Endometrium (tissue), 2 donors: ENCODE results near the gene SLC5A11.
"Not testable (repeated sequence)": the region's sequence is repeated elsewhere in the genome, so short reads cannot be mapped to it uniquely, and the experiment has no call there.

Experiments
- FAIRE-seq: peaks from 2 replicates; lab custom pipeline; 2012; peaks lifted over from hg19 to GRCh38; lab: Jason Lieb, UNC
- donor health status: control.
- donor health status: control.

The SLC5A11 gene

GRCh38 chr16:24861461-24861860 lies 15.7 kb downstream of the SLC5A11 start:
- no peak for FAIRE-seq

DNA sequence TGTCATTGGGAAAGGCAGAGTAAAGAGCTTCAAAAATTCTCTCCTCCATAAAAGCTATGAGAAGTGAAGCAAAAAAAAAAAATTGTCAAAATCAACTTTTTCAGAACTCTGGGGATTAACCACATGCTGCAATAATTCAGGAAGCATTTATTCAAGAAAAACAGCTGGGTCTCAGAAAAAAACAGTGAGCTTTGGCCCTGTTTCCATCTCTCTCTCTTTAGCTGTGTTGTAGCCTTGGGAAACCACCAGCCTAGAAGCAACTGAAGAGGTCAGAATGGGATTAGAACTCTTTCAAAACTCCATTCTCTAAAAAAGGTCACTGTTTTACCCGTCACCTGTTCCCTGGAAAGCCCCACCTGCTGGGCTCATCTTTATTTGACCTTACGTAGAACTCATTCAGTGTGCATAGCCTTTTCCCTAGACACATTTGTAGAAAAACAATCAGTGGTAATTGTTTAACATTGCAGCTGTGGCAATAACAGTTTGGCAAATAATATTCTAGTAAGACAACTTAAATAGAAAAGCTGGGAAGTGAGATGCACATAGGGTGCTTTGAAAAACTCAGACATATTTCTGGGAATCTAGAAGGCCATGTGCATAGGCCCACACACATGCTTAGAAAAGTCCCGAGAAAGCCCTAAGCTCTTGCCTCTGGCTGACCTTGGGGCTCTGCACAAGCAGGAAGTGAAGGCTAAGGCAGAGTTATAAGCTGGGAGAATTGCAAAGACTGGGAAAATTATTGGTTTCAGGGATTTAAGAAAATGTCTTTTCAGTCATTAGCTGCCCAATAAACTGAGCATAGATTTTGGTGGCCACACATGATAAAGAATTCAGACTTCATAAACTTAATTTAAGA lies 18.0 kb downstream of the SLC5A11 start:
- no peak for FAIRE-seq

GRCh38 chr16:24869033-24869432 lies 23.3 kb downstream of the SLC5A11 start:
- no peak for FAIRE-seq

DNA sequence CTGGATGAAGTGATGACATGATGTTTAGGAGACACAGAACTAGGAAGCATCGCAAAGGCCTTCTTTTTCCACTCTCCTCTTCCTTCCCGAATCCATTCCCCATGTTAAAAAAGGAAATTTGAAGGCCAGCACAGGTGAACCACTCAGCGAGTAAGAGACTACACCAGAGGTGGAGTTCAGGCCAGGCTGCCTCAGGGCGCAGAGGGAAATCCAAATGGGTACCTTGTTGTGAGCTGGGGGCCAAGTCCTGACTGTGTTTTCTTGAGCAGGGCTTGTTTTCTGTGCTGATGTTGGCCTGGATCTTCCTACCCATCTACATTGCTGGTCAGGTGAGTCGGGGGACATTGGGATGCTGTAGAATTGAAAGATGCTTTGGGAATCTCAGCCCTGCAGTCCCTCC lies 26.1 kb downstream of the SLC5A11 start:
- no peak for FAIRE-seq

- no peak for FAIRE-seq
Measured at GRCh38 chr16:24873028-24873427, 27.3 kb downstream of the SLC5A11 start.

DNA sequence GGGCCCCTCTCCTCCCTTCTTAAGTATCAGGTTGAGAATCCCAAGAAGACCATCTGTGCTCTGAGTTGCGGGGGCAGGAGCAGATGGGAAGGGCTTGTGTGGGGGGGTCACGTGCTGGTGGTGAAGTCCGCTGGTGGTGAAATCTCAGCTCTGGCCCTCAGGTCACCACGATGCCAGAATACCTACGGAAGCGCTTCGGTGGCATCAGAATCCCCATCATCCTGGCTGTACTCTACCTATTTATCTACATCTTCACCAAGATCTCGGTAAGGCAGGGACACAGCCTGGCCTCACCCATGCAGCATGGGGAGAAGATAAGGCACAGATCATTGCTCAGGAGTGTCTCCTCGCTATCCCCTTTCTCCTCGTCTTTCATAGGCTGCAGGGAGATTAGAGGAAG lies 29.7 kb downstream of the SLC5A11 start:
- no peak for FAIRE-seq

DNA sequence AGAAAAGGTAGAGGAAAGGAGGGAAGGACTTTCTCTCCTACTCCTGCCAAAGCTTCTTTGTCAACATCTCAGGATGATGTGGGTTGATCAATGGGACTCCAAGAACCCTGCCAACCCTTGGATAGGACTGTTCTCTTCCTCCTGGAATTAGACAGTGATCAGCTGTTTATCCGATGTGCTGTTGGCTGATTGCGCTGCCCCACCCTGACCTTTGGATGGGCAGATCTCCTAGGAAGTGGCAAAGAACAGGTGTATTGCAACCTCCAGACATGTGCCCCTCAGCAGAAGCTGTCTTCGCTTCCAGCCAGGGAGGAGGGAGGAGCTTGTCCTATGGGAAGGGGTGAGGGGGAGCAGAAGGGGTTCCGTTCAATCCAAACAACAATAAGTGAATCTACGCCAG lies 30.5 kb downstream of the SLC5A11 start:
- FAIRE-seq: no peak

GRCh38 chr16:24879684-24880083 lies 33.9 kb downstream of the SLC5A11 start:
- FAIRE-seq: no peak

GRCh38 chr16:24883714-24884151 lies 38.0 kb downstream of the SLC5A11 start:
- FAIRE-seq: no peak

DNA sequence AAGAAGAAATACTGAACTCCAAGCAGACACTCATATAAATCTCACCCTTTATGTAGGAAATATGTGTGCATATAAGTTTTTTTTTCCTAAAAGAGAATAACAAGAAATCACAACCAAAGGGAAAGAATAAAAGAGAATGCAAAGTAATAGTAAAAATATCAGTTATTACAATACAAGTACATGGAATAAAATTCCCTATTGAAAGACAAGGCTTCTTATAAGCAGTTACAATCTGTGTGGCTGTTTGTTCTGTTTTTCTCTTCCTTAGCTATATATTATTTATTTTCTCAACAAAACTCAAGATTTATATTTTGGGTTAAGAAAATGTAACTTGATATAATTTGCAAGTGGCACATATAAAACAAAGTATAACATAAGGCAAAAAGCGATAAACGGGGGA lies 41.7 kb downstream of the SLC5A11 start:
- FAIRE-seq: no peak

DNA sequence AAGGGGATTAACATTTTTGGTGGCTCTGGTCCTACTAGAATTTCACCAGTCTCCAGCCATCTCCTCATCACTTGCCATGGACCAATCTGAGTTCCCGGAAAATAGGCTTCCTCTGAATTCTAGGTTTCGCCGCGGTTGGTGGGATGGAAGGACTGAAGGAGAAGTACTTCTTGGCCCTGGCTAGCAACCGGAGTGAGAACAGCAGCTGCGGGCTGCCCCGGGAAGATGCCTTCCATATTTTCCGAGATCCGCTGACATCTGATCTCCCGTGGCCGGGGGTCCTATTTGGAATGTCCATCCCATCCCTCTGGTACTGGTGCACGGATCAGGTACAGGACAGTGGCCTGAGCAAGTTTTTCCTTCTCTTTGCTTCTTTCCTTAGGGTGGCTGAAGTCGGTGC lies 45.0 kb downstream of the SLC5A11 start:
- FAIRE-seq: no peak

DNA sequence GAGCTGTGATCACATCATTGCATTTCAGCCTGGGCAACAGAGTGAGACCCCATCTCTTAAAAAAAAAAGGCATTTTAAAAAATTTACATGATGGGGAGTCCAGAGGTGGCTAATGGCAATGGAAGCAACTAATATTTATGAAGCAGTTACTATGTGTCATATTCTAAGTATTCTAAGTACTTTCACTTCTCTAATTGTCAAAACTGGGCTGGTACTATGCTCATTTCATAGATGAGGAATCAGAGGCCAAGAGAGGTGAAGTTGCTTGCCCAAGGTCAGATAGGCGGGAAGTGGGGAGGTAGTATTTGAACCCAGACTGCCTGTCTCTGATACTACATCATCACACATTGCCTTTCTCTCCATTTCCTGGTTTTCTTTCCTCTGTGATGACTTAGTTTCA lies 50.7 kb downstream of the SLC5A11 start:
- FAIRE-seq: no peak

DNA sequence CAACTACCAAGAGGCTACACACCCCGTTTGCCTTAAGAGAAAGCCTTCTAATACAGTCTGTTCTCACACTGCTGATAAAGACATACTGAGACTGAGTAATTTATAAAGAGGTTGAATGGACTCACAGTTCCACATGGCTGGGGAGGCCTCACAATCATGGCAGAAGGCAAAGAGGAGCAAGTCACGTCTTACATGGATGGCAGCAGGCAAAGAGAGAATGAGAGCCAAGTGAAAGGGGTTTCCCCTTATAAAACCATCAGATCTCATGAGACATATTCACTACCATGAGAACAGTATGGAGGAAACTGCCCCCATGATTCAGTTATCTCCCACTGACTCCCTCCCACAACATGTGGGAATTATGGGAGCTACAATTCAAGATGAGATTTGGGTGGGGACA lies 51.8 kb downstream of the SLC5A11 start:
- FAIRE-seq: not testable (repeated sequence)

DNA sequence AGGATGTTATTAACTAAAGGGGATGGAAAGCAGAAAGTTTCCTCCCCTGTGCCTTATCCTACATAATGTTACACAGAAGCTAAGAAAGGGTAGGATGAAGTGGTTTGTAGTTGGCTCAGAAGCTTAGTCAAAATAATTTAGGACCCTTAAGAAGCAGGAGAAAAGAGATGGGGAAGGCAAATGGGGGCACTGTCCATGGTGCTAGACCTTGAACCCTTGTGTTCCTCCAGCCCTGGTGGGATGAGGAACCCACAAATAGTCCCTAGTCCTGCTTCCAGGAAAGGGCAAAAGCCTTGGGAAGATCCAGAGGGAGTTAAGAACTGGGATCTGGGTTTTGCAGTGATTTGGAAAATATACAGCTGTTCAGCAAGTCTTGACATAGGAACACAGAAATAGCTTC lies 54.5 kb downstream of the SLC5A11 start:
- no peak for FAIRE-seq

DNA sequence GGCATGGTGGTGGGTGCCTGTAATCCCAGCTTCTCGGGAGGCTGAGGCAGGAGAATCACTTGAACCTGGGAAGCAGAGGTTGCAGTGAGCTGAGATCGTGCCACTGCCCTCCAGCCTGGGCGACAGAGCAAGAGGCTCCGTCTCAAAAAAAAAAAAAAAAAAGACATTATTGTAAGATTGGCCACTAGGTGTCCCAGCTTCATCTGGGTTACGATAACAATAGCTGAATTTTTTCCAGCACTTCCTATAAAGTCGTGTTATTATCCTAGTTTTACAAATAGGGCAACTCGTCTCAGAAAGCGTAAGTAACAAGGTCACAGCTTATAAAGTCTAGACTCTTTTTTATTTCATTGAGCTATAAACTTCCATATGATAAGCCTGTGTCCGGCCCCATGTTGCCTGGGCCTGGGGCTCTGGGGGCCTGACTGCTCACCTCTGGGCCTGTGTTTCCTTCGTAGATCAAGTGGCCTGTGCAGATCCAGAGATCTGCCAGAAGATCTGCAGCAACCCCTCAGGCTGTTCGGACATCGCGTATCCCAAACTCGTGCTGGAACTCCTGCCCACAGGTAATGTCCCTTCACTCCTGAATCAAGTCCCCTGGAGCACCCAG lies 60.5 kb downstream of the SLC5A11 start:
- FAIRE-seq: no peak

- no peak for FAIRE-seq
Measured at GRCh38 chr16:24906901-24907300, 61.1 kb downstream of the SLC5A11 start.

- FAIRE-seq: no peak
Measured at GRCh38 chr16:24908716-24909115, 63.0 kb downstream of the SLC5A11 start.

DNA sequence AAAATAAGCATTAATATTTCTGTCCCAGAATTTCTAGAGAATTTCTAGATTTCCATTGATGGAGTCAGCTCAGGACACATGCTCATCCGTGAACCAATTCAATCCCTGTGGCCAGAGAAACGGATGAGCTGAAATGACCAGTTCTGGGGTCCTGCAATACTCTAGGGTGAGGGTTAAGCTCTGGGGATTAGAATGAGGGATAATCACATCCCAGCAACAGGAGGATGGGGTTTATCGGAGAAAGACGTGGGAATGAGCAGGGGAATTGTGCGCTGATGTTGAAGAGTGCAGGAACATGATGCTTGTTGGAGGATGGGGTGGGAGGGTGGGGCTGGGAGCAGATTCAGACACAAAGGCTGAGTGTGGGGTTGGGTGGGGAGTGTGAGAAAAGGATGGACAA lies 64.1 kb downstream of the SLC5A11 start:
- FAIRE-seq: no peak

- no peak for FAIRE-seq
Measured at GRCh38 chr16:24915019-24915418, 69.3 kb downstream of the SLC5A11 start.

DNA sequence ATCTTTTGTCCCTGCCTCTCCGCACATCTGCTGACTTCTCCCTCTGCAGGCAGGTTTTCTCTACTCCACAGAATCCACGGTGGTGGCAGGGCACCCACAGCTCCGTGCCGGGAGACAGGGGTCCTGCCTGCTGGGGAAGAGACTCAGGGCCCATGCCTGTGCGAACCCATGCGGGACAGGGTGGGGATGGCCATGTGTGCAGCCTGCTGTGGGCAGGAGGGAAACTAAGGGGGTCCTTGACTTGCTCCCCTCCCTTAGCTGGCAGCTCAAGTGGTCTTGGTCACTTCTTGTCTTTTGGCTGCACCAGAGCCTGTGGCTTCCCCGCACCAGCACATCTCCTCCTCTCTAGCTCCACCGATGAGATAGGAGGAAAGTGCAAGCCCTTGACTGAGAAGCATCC lies 69.8 kb downstream of the SLC5A11 start:
- FAIRE-seq: no peak

GRCh38 chr16:24917236-24917635 lies 71.5 kb downstream of the SLC5A11 start:
- no peak for FAIRE-seq

GRCh38 chr16:24917891-24918290 lies 72.1 kb downstream of the SLC5A11 start:
- FAIRE-seq: no peak

DNA sequence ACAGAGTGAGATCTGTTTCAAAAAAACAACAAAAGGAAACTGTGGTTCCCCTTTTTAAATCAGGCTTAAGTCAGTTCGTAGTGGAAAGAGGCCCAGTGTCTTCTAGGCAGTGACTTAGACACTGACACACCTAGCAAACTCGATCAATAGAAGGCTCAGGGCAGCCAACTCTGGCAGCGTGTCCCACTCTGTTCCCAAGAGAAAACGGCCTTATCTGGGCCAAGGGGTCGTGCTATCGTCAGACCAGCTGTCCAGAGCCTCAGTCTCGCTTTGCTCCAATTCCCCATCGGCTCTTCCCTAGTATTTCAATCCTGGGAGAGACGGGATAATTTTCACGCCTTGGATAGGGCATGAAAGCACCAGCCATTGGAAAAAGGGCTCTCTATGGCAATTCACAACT lies 72.9 kb downstream of the SLC5A11 start:
- no peak for FAIRE-seq

- no peak for FAIRE-seq
Measured at GRCh38 chr16:24919536-24919935, 73.8 kb downstream of the SLC5A11 start.
